Colonic mucosa (tissue), 4 donors: ENCODE results near the gene RCAN1. TPM values are rescaled to one million over a fixed set of nuclear protein-coding genes. Genes with fewer than 3 reads are reported as not detected.

Experiments
- DNase-seq: peaks from one replicate; pipeline ENCODE4 v3.0.0-alpha.2; 2020
- H3K27ac ChIP-seq: fragments of 200-600 bp; one replicate; pipeline ENCODE4 v1.8.0; 2021
- H3K27me3 ChIP-seq: fragments of 200-600 bp; one replicate; pipeline ENCODE4 v1.8.0; 2021
- H3K36me3 ChIP-seq: fragments of 200-600 bp; one replicate; pipeline ENCODE4 v1.8.0; 2021
- H3K4me1 ChIP-seq: fragments of 200-600 bp; one replicate; pipeline ENCODE4 v1.8.0; 2021; ENCODE audit warnings: mild to moderate bottlenecking
- H3K4me3 ChIP-seq: fragments of 200-600 bp; one replicate; pipeline ENCODE4 v1.8.0; 2021
- H3K9ac ChIP-seq, 2 donors: one replicate each; pipeline ENCODE4 v1.7.0; 2013; ENCODE audit warnings: control low read depth in 2 of 2, low read depth in 2 of 2, low read length in 2 of 2
- H3K9me3 ChIP-seq: fragments of 200-600 bp; one replicate; pipeline ENCODE4 v1.8.0; 2021
- intact Hi-C: fragments of 100-400 bp; cut with DNase I; formaldehyde crosslinking; loops from one replicate; pipeline ENCODE4 v1.14.1; 2022
- total RNA-seq, 2 donors: library from RNA; stranded (reverse); fragmentation: NEBNext Ultra II Directional in 1 of 2; extraction: Animal tissue kit (Norgen Biotek cat#: 25700) in 1 of 2; gene quantifications; one replicate each; pipeline ENCODE4 v1.2.1, GENCODE V29; 2021
- TF ChIP-seq, protein P1 (sequence below): fragments of 200-600 bp; IDR thresholded peaks from one replicate; pipeline ENCODE4 v1.8.0; 2022; ENCODE audit warnings: antibody characterized with exemption, mild to moderate bottlenecking
- donor health status: healthy.
- donor health status: DM: no; HTN: no; CAD: no.
- donor health status: DM: no; HTN: no; CAD: no.

The RCAN1 gene
- total RNA-seq, 2 donors from 2014 or later: 38.0 to 68.7 TPM

DNA sequence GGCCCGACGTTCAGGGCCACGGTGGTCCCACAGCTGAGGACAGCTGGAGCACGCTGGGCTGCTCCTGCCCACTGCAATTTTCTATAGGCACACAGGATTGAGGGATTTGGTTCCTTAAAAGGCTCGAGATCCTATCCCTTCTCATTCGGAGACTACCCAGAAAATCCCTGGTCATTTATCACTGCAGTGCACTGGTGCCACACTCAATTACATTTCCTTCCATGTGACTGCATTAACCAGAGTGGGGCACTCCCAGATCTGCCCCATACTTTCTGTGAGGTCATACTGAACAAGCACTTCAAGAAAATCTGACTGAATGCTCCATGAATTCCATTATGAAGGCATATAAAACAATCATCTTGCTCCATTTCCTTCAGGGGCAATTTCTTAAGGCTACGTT is 53.1 kb downstream of the RCAN1 start:
- H3K4me3 ChIP-seq: no peak overlapping the region
- intact Hi-C loops: no loop called here
- H3K36me3 ChIP-seq: no peaks in the 10 kb centered on the region
- H3K4me1 ChIP-seq: no peaks in the 10 kb centered on the region
- H3K9ac ChIP-seq: no peak overlapping the region
- DNase-seq: no peak
- TF ChIP-seq, protein P1, sequence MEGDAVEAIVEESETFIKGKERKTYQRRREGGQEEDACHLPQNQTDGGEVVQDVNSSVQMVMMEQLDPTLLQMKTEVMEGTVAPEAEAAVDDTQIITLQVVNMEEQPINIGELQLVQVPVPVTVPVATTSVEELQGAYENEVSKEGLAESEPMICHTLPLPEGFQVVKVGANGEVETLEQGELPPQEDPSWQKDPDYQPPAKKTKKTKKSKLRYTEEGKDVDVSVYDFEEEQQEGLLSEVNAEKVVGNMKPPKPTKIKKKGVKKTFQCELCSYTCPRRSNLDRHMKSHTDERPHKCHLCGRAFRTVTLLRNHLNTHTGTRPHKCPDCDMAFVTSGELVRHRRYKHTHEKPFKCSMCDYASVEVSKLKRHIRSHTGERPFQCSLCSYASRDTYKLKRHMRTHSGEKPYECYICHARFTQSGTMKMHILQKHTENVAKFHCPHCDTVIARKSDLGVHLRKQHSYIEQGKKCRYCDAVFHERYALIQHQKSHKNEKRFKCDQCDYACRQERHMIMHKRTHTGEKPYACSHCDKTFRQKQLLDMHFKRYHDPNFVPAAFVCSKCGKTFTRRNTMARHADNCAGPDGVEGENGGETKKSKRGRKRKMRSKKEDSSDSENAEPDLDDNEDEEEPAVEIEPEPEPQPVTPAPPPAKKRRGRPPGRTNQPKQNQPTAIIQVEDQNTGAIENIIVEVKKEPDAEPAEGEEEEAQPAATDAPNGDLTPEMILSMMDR: no peak
- no peaks in the 10 kb centered on the region for H3K27me3 ChIP-seq
- H3K27ac ChIP-seq: no peak overlapping the region
- no peaks in the 10 kb centered on the region for H3K9me3 ChIP-seq

- H3K27me3 ChIP-seq: no peaks in the 10 kb centered on the region
- no peak overlapping the region for H3K4me3 ChIP-seq
- TF ChIP-seq, protein P1: no peak
- H3K36me3 ChIP-seq: no peaks in the 10 kb centered on the region
- H3K27ac ChIP-seq: no peak overlapping the region
- no peak overlapping the region for H3K9ac ChIP-seq
- H3K4me1 ChIP-seq: no peaks in the 10 kb centered on the region
- DNase-seq: no peak
- no peaks in the 10 kb centered on the region for H3K9me3 ChIP-seq
- intact Hi-C loops: no loop called here
These were observed 54.3 kb downstream of the RCAN1 start for GRCh38 chr21:34560609-34561008.

DNA sequence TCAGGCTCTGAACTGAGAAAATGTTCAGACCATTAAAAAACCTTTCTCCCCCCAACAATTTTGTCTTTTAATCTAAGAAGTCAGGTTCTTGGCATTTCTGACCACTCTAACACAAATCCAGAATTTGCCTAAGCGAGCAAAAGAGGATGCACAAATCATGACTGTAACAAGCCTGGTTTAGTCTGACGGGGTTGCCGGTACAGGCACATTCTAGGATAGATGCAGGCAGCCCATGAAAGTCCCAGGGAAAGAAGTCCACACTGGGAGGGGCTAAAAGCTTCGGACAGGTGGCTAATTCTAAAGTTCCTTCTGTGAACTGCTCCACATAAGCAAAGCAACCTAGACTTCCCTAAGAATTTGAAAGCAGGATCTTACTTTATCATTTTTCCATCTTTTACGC is 54.9 kb downstream of the RCAN1 start:
- Histone ChIP-seq H3K9me3 (no peaks in the 10 kb centered on the region), H3K4me3 (no peak overlapping the region), H3K36me3 (no peaks in the 10 kb centered on the region), H3K4me1 (no peaks in the 10 kb centered on the region), H3K27me3 (no peaks in the 10 kb centered on the region), H3K9ac (no peak overlapping the region), H3K27ac (no peak overlapping the region)
- TF ChIP-seq, protein P1: no peak
- intact Hi-C loops: no loop called here
- DNase-seq: no peak

GRCh38 chr21:34559089-34559631 is 55.8 kb downstream of the RCAN1 start:
- Histone ChIP-seq H3K36me3 (no peaks in the 10 kb centered on the region), H3K27me3 (no peaks in the 10 kb centered on the region), H3K9me3 (no peaks in the 10 kb centered on the region), H3K9ac (no peak overlapping the region), H3K27ac (no peak overlapping the region), H3K4me3 (no peak overlapping the region), H3K4me1 (no peaks in the 10 kb centered on the region)
- TF ChIP-seq, protein P1: no peak
- no peak for DNase-seq
- intact Hi-C loops: no loop called here

- Histone ChIP-seq H3K27me3 (no peaks in the 10 kb centered on the region), H3K9me3 (no peaks in the 10 kb centered on the region), H3K4me3 (no peak overlapping the region), H3K4me1 (no peaks in the 10 kb centered on the region), H3K9ac (no peak overlapping the region), H3K27ac (no peak overlapping the region), H3K36me3 (no peaks in the 10 kb centered on the region)
- no peak for DNase-seq
- TF ChIP-seq, protein P1: no peak
- intact Hi-C loops: no loop called here
These were observed 56.7 kb downstream of the RCAN1 start for GRCh38 chr21:34558166-34558565.
